Esophagus squamous epithelium (tissue), 5 donors: ENCODE measurements around the gene CLSTN1. TPM values are rescaled to one million over a fixed set of nuclear protein-coding genes. Genes with fewer than 3 reads are reported as not detected.

ENCODE experiments used
- DNase-seq: peaks from one replicate; lab custom pipeline; 2025; lab: John Stamatoyannopoulos, UW
- H3K27ac ChIP-seq, 4 donors: fragments of 200-600 bp; sonication (generic); one replicate each; pipeline ENCODE4 v1.5.1; 2016 to 2019; ENCODE audit warnings: mild to moderate bottlenecking in 1 of 4
- H3K27me3 ChIP-seq, 4 donors: fragments of 200-600 bp; sonication (generic); 1 replicate in 3 of 4; 2 replicates in 1 of 4; pipeline versions ENCODE4 v1.5.1 to v1.6.0; 2017 to 2021; ENCODE audit warnings: antibody characterized with exemption in 1 of 4
- H3K36me3 ChIP-seq, 3 donors: fragments of 200-600 bp; sonication (generic); one replicate each; pipeline ENCODE4 v1.5.1; 2016 to 2019
- H3K4me1 ChIP-seq, 3 donors: fragments of 200-600 bp; sonication (generic); one replicate each; pipeline ENCODE4 v1.5.1; 2017 to 2019
- H3K4me3 ChIP-seq, 4 donors: fragments of 200-600 bp; sonication (generic); 1 replicate in 3 of 4; 2 replicates in 1 of 4; pipeline ENCODE4 v1.5.1; 2016 to 2019; ENCODE audit warnings: mild to moderate bottlenecking in 2 of 4, moderate library complexity in 1 of 4
- H3K9me3 ChIP-seq, 3 donors: fragments of 200-600 bp; sonication (generic); one replicate each; pipeline ENCODE4 v1.5.1; 2016 to 2019
- POLR2A ChIP-seq, 4 donors: fragments of 450-650 bp; IDR thresholded peaks; one replicate each; pipeline ENCODE4 v1.6.1; 2017; ENCODE audit warnings: antibody characterized with exemption in 4 of 4, mild to moderate bottlenecking in 4 of 4, moderate library complexity in 3 of 4
- WGBS, 2 donors: methylation state at CpG; one replicate each; pipeline ENCODE4 v1.1.5; 2018; 5-methylcytosine and 5-hydroxymethylcytosine counted together
- intact Hi-C: fragments of 100-400 bp; cut with DNase I; formaldehyde crosslinking; loops from one replicate; pipeline ENCODE4 v1.15.0; 2022
- total RNA-seq, 4 donors: library from RNA; depleted of rRNA; stranded (reverse); fragments of >200 nt; gene quantifications; one replicate each; pipeline ENCODE4 v1.1.0, GENCODE V29; 2016
- TF ChIP-seq, protein P1 (sequence below), 6 experiments: fragments of 450-650 bp in 4 of 6; fragments of 200-600 bp in 2 of 6; sonication (generic) in 2 of 6; IDR thresholded peaks; one replicate each; pipeline ENCODE4 v1.5.1; 2016 to 2019; ENCODE audit warnings: antibody characterized with exemption in 6 of 6, mild to moderate bottlenecking in 4 of 6, moderate library complexity in 4 of 6
- donor health status: DM: yes; HTN: yes; CAD: no.

The CLSTN1 gene
- total RNA-seq, 4 donors from 2014 or later: 57.3 to 68.4 (median 65.3) TPM

DNA sequence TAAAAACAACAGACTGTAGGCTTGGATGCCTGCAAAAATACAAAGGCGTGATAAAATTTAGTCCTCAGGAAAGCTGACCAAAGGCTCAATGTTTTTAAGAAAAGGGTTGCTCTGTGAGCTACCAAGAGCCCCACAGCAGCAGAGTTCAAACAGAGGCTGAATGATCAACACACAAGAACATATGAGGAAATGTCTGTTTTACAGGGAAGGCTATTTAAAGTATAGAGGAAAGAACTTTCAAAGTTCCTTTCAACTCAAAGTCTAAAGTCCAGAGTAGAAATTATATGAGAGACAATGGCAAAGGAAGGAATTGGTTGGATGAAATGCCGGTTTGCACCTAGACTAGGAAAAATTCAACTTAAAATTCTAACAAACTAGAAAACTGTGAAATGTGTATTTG is 8.6 kb downstream of the CLSTN1 start:
- Histone ChIP-seq H3K27me3 (no peaks in the 10 kb centered on the region), H3K4me3 (no peak overlapping the region), H3K36me3 (no peaks in the 10 kb centered on the region), H3K27ac (no peak overlapping the region), H3K4me1 (peaks cover 0 to 66% (median 27%) of the 10 kb centered on the region in 3 donors), H3K9me3 (no peaks in the 10 kb centered on the region)
- TF ChIP-seq, protein P1, sequence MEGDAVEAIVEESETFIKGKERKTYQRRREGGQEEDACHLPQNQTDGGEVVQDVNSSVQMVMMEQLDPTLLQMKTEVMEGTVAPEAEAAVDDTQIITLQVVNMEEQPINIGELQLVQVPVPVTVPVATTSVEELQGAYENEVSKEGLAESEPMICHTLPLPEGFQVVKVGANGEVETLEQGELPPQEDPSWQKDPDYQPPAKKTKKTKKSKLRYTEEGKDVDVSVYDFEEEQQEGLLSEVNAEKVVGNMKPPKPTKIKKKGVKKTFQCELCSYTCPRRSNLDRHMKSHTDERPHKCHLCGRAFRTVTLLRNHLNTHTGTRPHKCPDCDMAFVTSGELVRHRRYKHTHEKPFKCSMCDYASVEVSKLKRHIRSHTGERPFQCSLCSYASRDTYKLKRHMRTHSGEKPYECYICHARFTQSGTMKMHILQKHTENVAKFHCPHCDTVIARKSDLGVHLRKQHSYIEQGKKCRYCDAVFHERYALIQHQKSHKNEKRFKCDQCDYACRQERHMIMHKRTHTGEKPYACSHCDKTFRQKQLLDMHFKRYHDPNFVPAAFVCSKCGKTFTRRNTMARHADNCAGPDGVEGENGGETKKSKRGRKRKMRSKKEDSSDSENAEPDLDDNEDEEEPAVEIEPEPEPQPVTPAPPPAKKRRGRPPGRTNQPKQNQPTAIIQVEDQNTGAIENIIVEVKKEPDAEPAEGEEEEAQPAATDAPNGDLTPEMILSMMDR (IDR thresholded peaks at IDR 0.05): no peak
- TF ChIP-seq POLR2A (IDR thresholded peaks at IDR 0.05): no peak
- intact Hi-C loops: no loop called here
- WGBS, 2 donors: 76 to 77% methylated on average over 2 of the region's 2 CpGs
- no peak for DNase-seq

DNA sequence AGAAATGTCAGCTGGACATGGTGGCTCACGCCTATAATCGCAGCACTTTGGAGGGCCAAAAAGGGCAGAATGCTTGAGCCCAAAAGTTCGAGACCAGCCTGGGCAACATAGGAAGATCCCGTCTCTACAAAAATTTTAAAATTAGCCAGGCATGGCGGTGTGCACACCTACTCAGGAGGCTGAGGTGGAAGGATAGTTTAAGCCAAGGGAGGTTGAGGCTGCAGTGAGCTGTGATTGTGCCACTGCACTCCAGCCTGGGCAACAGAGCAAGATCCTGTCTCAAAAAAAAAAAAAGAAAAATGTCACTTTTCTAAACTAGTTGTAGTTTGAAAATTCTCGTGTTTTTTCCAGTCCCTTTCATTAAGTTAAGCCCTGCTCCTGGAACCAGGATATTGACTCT is 9.1 kb downstream of the CLSTN1 start:
- WGBS, 2 donors: 77 to 81% methylated on average over 6 of the region's 6 CpGs
- Histone ChIP-seq H3K9me3 (no peaks in the 10 kb centered on the region), H3K4me1 (peaks cover 0 to 66% (median 23%) of the 10 kb centered on the region in 3 donors), H3K36me3 (no peaks in the 10 kb centered on the region), H3K4me3 (no peak overlapping the region), H3K27ac (no peak overlapping the region), H3K27me3 (no peaks in the 10 kb centered on the region)
- intact Hi-C loops: no loop called here
- no peak for TF ChIP-seq POLR2A (IDR thresholded peaks at IDR 0.05)
- TF ChIP-seq, protein P1 (IDR thresholded peaks at IDR 0.05): no peak
- DNase-seq: no peak

DNA sequence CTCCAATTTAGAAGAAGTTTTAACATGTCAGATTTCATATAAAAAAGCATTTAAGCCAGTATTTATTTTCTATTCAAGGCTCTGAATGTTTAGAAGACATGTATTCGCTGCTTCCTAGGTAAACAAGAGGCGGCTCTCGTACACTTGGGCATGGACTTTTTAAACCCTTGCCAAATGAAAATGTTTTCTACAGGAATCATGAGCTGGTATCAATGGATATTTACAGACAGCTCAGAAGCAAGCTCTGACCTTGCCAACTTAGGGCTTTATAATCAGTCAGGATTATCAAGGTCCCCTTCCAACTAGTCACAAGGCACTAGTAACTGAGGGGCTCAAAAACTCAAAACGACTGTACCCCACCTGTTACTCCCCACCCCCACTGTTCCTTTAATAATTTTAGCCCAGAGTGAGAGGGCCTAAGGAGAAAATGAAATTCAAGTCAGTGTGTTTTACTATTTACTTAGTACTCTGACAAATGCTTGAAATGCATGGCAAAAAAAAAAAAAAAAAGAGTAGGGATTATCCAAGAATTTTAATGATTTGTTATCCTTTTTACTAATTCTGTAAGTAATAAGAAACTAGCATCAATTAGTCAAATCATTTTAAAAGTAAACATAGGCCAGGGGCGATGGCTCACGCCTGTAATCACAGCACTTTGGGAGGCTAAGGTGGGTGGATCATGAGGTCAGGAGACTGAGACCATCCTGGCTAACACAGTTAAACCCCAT is 12.4 kb downstream of the CLSTN1 start:
- 21 to 53% methylated on average over 6 of the region's 6 CpGs for WGBS, 2 donors
- no peak overlapping the region for H3K4me3 ChIP-seq
- intact Hi-C loops: no loop called here
- no peaks in the 10 kb centered on the region for H3K36me3 ChIP-seq
- no peak for TF ChIP-seq POLR2A (IDR thresholded peaks at IDR 0.05)
- TF ChIP-seq, protein P1 (IDR thresholded peaks at IDR 0.05): no peak
- H3K4me1 ChIP-seq: peaks cover 0 to 81% (median 37%) of the 10 kb centered on the region in 3 donors
- H3K9me3 ChIP-seq: no peaks in the 10 kb centered on the region
- no peaks in the 10 kb centered on the region for H3K27me3 ChIP-seq
- peak overlapping the region in 2 of 4 donors; percentile 25 to 33 for H3K27ac ChIP-seq
- no peak for DNase-seq

DNA sequence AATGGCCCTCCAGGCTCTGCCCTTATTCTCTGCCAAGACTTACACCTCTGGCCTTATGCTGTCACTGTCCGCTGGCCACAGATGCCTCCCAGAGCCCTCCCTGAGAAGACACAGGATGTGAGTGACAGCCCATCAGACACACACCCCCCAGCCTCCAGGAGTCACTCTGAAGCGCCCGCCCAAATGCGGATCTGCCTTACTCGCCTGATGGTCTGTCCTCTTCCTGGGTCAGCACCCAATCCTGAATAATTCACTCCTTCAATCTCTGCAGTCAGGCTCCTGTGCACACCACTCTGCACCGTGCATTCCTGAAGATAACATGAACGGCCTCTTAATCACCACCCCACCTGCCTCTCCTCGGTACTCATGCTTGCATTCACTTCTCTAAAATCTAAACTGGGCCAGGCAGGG is 14.7 kb downstream of the CLSTN1 start:
- H3K9me3 ChIP-seq: no peaks in the 10 kb centered on the region
- no peaks in the 10 kb centered on the region for H3K27me3 ChIP-seq
- TF ChIP-seq, protein P1 (IDR thresholded peaks at IDR 0.05): no peak
- no peak for TF ChIP-seq POLR2A (IDR thresholded peaks at IDR 0.05)
- peak overlapping the region in 2 of 4 donors; percentile 16 to 33 for H3K27ac ChIP-seq
- peaks cover 0 to 86% (median 40%) of the 10 kb centered on the region in 3 donors for H3K4me1 ChIP-seq
- 56 to 64% methylated on average over 5 to 8 of the region's 8 CpGs for WGBS, 2 donors
- intact Hi-C loops: no loop called here
- H3K36me3 ChIP-seq: no peaks in the 10 kb centered on the region
- no peak overlapping the region for H3K4me3 ChIP-seq
- no peak for DNase-seq

DNA sequence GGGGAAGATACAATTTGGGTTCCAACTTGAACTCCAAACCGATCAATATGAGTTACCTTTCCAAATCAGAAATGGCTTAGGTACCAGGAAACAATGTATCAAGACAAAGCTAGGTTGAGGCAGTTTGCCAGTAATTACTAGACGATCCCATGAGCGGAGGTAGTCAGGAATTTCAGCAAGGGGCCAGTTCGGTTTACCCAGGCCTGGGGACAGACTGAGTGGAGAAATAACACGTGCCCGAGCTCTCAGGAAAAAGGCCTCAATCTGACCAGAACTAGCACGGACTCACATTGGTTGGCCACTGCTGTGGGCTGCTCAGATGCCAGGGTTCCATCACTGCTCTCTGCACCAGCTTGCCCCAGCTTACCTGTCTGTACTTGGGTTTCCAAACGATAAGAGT is 15.3 kb downstream of the CLSTN1 start:
- Histone ChIP-seq H3K4me1 (peaks cover 0 to 87% (median 40%) of the 10 kb centered on the region in 3 donors), H3K9me3 (no peaks in the 10 kb centered on the region), H3K36me3 (no peaks in the 10 kb centered on the region), H3K27ac (peak overlapping the region in 2 of 4 donors; percentile 16 to 33), H3K4me3 (no peak overlapping the region), H3K27me3 (no peaks in the 10 kb centered on the region)
- TF ChIP-seq POLR2A (IDR thresholded peaks at IDR 0.05): no peak
- TF ChIP-seq, protein P1 (IDR thresholded peaks at IDR 0.05): no peak
- DNase-seq: no peak
- WGBS, 2 donors: 36 to 41% methylated on average over 4 to 6 of the region's 8 CpGs
- intact Hi-C loops: no loop called here
